Transverse colon (tissue), 4 donors: ENCODE measurements around the gene RGL3. TPM values are rescaled to one million over a fixed set of nuclear protein-coding genes. Genes with fewer than 3 reads are reported as not detected.
"Not testable (repeated sequence)": the region's sequence is repeated elsewhere in the genome, so short reads cannot be mapped to it uniquely, and the experiment has no call there.

Experiments used
- DNase-seq: peaks from one replicate; pipeline ENCODE4 v3.0.0-alpha.2; 2019
- H3K27ac ChIP-seq, 4 donors: fragments of 200-600 bp; sonication (generic); 2 replicates each; pipeline ENCODE4 v1.5.1; 2016 to 2018; ENCODE audit warnings: inconsistent platforms in 4 of 4
- H3K27me3 ChIP-seq: fragments of 200-600 bp; sonication (generic); 2 replicates; pipeline ENCODE4 v1.5.1; 2017; ENCODE audit warnings: inconsistent platforms
- H3K36me3 ChIP-seq, 4 donors: fragments of 200-600 bp; sonication (generic); 2 replicates each; pipeline ENCODE4 v1.5.1; 2017 to 2019; ENCODE audit warnings: inconsistent platforms in 4 of 4
- H3K4me1 ChIP-seq, 4 donors: fragments of 200-600 bp; sonication (generic); 2 replicates each; pipeline ENCODE4 v1.5.1; 2017 to 2020; ENCODE audit warnings: inconsistent platforms in 4 of 4
- H3K4me3 ChIP-seq, 4 donors: fragments of 200-600 bp; sonication (generic); 1 replicate in 1 of 4; 2 replicates in 3 of 4; pipeline versions ENCODE4 v1.5.1 to v1.6.1; 2017 to 2019; ENCODE audit warnings: inconsistent platforms in 4 of 4
- H3K9me3 ChIP-seq, 2 donors: fragments of 200-600 bp; sonication (generic); 2 replicates each; pipeline ENCODE4 v1.5.1; 2017 to 2019; ENCODE audit warnings: inconsistent platforms in 2 of 2
- EP300 ChIP-seq: sonication (generic); formaldehyde crosslinking; IDR thresholded peaks from one replicate; pipeline ENCODE4 v1.6.1; 2017; ENCODE audit warnings: antibody characterized with exemption, low read depth
- POLR2A ChIP-seq: fragments of 450-650 bp; IDR thresholded peaks from one replicate; pipeline ENCODE4 v1.6.1; 2016; ENCODE audit warnings: antibody characterized with exemption, mild to moderate bottlenecking, moderate library complexity
- POLR2AphosphoS5 ChIP-seq, 3 donors: sonication (generic); formaldehyde crosslinking; IDR thresholded peaks; one replicate each; pipeline ENCODE4 v1.6.1; 2016; ENCODE audit warnings: antibody characterized with exemption in 3 of 3
- WGBS, 2 donors: methylation state at CpG; one replicate each; pipeline ENCODE4 v1.1.5; 2018; ENCODE audit warnings: low coverage in 1 of 2; 5-methylcytosine and 5-hydroxymethylcytosine counted together
- in situ Hi-C, 4 donors: fragments of 200-750 bp; cut with MboI; loops; one replicate each; pipeline versions ENCODE4 v1.15.0 to v1.15.1; 2017; ENCODE audit warnings: low sequenced_read_pairs in 3 of 4, low pct_ligation_motif_present in 1 of 4, low pct_unique_long_range_greater_than_20kb in 1 of 4
- intact Hi-C: fragments of 100-400 bp; cut with DNase I; formaldehyde crosslinking; loops from one replicate; pipeline ENCODE4 v1.15.1; 2023; ENCODE audit warnings: low total_unique reads
- total RNA-seq, 4 donors: library from RNA; depleted of rRNA; stranded (reverse); fragments of >200 nt; gene quantifications; one replicate each; pipeline ENCODE4 v1.1.0, GENCODE V29; 2016
- TF ChIP-seq, protein P1 (sequence below), 5 experiments: fragments of 200-600 bp in 3 of 5; fragments of 450-650 bp in 2 of 5; sonication (generic) in 3 of 5; IDR thresholded peaks; 1 replicate in 2 of 5; 2 replicates in 3 of 5; pipeline ENCODE4 v1.5.1; 2016 to 2017; ENCODE audit warnings: antibody characterized with exemption in 5 of 5, inconsistent platforms in 3 of 5, mild to moderate bottlenecking in 2 of 5, moderate library complexity in 1 of 5

RGL3 gene
- total RNA-seq, 4 donors from 2014 or later: 6.7 to 78.9 (median 28.1) TPM

GRCh38 chr19:11356676-11357550 lies 62.2 kb downstream of the RGL3 start:
- DNase-seq: no peak
- Histone ChIP-seq H3K36me3 (no peaks in the 10 kb centered on the region), H3K4me1 (peaks cover 0 to 14% (median 12%) of the 10 kb centered on the region in 4 donors), H3K27me3 (no peaks in the 10 kb centered on the region), H3K27ac (no peak overlapping the region), H3K4me3 (no peak overlapping the region), H3K9me3 (no peaks in the 10 kb centered on the region)
- in situ Hi-C loops: no loop called here
- intact Hi-C loops: no loop called here
- 67 to 83% methylated on average over 3 to 11 of the region's 11 CpGs for WGBS, 2 donors
- TF ChIP-seq POLR2AphosphoS5 (IDR thresholded peaks at IDR 0.05) (no peak), POLR2A (no peak), EP300 (no peak)
- TF ChIP-seq, protein P1, sequence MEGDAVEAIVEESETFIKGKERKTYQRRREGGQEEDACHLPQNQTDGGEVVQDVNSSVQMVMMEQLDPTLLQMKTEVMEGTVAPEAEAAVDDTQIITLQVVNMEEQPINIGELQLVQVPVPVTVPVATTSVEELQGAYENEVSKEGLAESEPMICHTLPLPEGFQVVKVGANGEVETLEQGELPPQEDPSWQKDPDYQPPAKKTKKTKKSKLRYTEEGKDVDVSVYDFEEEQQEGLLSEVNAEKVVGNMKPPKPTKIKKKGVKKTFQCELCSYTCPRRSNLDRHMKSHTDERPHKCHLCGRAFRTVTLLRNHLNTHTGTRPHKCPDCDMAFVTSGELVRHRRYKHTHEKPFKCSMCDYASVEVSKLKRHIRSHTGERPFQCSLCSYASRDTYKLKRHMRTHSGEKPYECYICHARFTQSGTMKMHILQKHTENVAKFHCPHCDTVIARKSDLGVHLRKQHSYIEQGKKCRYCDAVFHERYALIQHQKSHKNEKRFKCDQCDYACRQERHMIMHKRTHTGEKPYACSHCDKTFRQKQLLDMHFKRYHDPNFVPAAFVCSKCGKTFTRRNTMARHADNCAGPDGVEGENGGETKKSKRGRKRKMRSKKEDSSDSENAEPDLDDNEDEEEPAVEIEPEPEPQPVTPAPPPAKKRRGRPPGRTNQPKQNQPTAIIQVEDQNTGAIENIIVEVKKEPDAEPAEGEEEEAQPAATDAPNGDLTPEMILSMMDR (IDR thresholded peaks at IDR 0.05): no peak

DNA sequence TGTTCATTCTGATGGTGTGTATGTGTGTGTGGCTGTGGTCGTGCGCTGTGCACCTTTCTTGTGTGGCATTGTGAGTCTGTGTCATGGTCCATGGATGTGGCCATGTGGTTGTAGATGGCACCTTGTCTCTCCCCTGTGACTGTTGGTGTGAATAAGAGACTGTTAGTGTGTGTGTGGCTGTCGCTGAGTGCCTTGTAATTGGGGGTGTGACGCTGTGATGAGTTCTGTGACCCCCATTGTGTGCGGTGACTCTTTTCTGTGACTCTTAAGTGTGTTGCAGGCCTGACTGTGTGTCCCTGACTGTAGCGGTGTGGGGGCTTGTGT lies 63.1 kb downstream of the RGL3 start:
- in situ Hi-C loops: no loop called here

GRCh38 chr19:11355160-11356073 lies 63.7 kb downstream of the RGL3 start, which contains the start of gene PLPPR2:
Gene PLPPR2, plus strand, starts transcription at chr19:11355432. Its CDS starts 2,242 bp downstream, at chr19:11357674.
- Histone ChIP-seq H3K27ac (peak within 1 kb of the TSS; percentile 59 to 73 (median 66)), H3K36me3 (no peaks in the 10 kb centered on the region), H3K4me1 (peaks cover 0 to 12% (median 8%) of the 10 kb centered on the region in 4 donors), H3K27me3 (no peaks in the 10 kb centered on the region), H3K9me3 (no peaks in the 10 kb centered on the region), H3K4me3 (peak within 1 kb of the TSS; percentile 43 to 60 (median 52))
- TF ChIP-seq EP300: no peak
- TF ChIP-seq, protein P1 (IDR thresholded peaks at IDR 0.05): no peak
- peak; percentile 31 for TF ChIP-seq POLR2A
- TF ChIP-seq POLR2AphosphoS5 (IDR thresholded peaks at IDR 0.05): peak; percentile 42 to 67 (median 57)
- in situ Hi-C loops (no loop called here), intact Hi-C loops (no loop called here)
- DNase-seq: peak; percentile 93
- 9 to 10% methylated on average over 2 to 28 of the region's 62 CpGs for WGBS, 2 donors

More for the DNA sequence above, 63.1 kb downstream of the RGL3 start:
- H3K4me1 ChIP-seq: peaks cover 0 to 12% (median 8%) of the 10 kb centered on the region in 4 donors
- H3K27ac ChIP-seq: peak overlapping the region in 1 of 4 donors; percentile 60
- no peak for TF ChIP-seq POLR2A
- TF ChIP-seq POLR2AphosphoS5 (IDR thresholded peaks at IDR 0.05): no peak
- TF ChIP-seq, protein P1 (IDR thresholded peaks at IDR 0.05): no peak
- no peak for TF ChIP-seq EP300
- H3K36me3 ChIP-seq: no peaks in the 10 kb centered on the region
- no peaks in the 10 kb centered on the region for H3K9me3 ChIP-seq
- no peaks in the 10 kb centered on the region for H3K27me3 ChIP-seq
- 86% methylated on average over 6 of the region's 6 CpGs; no CpG with 5 or more reads in 1 of the 2 donors for WGBS, 2 donors
- intact Hi-C loops: no loop called here
- peak overlapping the region in 2 of 4 donors; percentile 56 to 60 for H3K4me3 ChIP-seq
- DNase-seq: no peak

- intact Hi-C loops, H3K36me3 ChIP-seq, H3K9me3 ChIP-seq, H3K27me3 ChIP-seq, H3K4me3 ChIP-seq, DNase-seq, H3K27ac ChIP-seq, in situ Hi-C loops: not testable (repeated sequence)
- H3K4me1 ChIP-seq: peaks cover 0 to 12% (median 8%) of the 10 kb centered on the region in 4 donors
- WGBS, 2 donors: 97 to 100% methylated on average over 2 to 4 of the region's 4 CpGs
These were observed 65.0 kb downstream of the RGL3 start for GRCh38 chr19:11354102-11354501.
